ENCODE measurements around the gene DHFR. TPM values are rescaled to one million over a fixed set of nuclear protein-coding genes. Genes with fewer than 3 reads are reported as not detected.

Gene DHFR
- total RNA-seq, 1 donor from 2014 or later = 23.5 TPM

- Mint-ChIP-seq H3K27ac (ENCODE audit: unreplicated experiment) (no peak overlapping the region), H3K9me3 (ENCODE audit: unreplicated experiment) (peaks cover 2% of the 10 kb centered on the region), H3K27me3 (ENCODE audit: unreplicated experiment) (peaks cover 2% of the 10 kb centered on the region), H3K4me3 (ENCODE audit: unreplicated experiment) (no peak overlapping the region), H3K4me1 (ENCODE audit: low read depth, unreplicated experiment) (no peaks in the 10 kb centered on the region), H3K36me3 (ENCODE audit: unreplicated experiment) (no peaks in the 10 kb centered on the region)
- DNase-seq = no peak
- TF ChIP-seq, protein P1, sequence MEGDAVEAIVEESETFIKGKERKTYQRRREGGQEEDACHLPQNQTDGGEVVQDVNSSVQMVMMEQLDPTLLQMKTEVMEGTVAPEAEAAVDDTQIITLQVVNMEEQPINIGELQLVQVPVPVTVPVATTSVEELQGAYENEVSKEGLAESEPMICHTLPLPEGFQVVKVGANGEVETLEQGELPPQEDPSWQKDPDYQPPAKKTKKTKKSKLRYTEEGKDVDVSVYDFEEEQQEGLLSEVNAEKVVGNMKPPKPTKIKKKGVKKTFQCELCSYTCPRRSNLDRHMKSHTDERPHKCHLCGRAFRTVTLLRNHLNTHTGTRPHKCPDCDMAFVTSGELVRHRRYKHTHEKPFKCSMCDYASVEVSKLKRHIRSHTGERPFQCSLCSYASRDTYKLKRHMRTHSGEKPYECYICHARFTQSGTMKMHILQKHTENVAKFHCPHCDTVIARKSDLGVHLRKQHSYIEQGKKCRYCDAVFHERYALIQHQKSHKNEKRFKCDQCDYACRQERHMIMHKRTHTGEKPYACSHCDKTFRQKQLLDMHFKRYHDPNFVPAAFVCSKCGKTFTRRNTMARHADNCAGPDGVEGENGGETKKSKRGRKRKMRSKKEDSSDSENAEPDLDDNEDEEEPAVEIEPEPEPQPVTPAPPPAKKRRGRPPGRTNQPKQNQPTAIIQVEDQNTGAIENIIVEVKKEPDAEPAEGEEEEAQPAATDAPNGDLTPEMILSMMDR (IDR thresholded peaks at IDR 0.05; ENCODE audit: partially characterized antibody, unreplicated experiment) = no peak
Measured at GRCh38 chr5:80576383-80576782, 78.4 kb downstream of the DHFR start.

Other genes starting within 250 kb of the DHFR start
- 51.5 TPM for gene ZFYVE16, start 246.9 kb downstream of the DHFR start, total RNA-seq (ENCODE audit: unreplicated experiment)
- 0.29 TPM for gene FAM151B, start 166.9 kb downstream of the DHFR start, total RNA-seq (ENCODE audit: unreplicated experiment)
- not detected for gene ANKRD34B, start 84.7 kb downstream of the DHFR start, total RNA-seq (ENCODE audit: unreplicated experiment)
- gene MSH3, start 331 bp downstream of the DHFR start, total RNA-seq (ENCODE audit: unreplicated experiment) = 14.4 TPM